GM21447 (cell line): ENCODE results near the gene HLA-DPA1.

Source experiments
- ATAC-seq: cut with Tn5 transposase; IDR thresholded peaks from one replicate; pipeline ENCODE4 v1.9.1; 2021; ENCODE audit not compliant: unreplicated experiment

The HLA-DPA1 gene

DNA sequence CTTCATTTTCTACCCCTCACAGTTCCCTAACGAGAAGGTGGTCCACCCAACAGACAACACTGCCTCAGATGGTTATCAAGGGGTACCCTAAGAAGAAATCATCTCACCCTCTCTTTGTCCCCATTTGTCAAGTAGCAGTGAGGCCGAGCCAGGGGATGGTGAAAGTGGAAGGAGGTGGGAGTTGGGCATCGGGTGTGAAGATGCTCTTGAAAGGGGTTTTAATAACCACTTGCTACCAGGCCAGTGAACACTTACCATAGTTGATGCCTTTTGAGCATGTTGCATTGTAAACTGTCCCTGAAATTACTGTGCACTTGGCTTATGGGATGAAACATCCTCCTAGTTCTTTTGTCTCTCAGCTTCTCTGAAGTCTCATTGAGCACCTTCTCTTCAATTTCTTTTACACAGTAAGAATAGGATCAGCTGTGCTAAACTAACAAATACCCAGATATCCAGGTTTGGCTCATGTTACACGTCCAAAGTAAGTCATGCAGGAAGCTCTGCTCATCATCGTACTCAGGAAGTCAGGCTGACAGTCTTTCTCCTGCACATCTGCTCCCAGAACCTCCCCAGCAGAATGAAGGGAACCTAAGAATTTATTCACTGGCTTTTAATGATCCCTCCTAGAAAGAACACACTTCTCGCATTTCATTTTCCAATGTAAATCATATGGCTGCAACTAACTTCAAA, 15.6 kb upstream of the HLA-DPA1 start:
- no peak for ATAC-seq

DNA sequence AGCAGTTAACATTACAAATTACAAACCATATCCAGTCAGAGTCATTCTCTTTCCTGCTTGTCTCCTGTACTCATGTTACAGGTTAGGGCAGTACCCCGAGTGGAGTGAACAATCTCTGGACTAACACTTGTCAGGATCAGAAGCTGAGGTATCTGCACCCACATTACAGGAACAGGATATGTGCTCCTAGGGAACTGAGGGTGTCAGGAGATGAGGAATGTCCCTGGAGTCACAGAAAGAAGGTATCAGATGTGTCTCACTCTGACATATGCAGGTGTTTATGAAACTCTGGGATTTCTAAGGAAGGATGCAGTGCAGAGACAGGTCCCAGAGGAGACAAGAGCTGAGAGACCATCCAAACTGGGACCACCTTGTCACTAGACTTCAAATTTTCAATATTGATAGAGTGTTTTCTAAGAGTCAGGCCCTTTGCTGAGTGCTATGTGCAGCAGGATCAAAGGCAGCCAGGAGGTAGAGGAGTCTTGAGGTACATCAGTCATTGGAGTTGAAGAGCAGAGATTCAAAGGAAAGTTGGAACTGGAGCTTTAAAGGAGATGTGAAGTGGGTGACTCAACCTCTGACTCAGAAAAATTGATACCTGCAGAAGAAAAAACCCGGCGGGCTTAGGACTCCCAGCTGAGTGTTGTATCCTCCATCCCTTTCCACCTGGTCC, 14.9 kb upstream of the HLA-DPA1 start:
- ATAC-seq = no peak

DNA sequence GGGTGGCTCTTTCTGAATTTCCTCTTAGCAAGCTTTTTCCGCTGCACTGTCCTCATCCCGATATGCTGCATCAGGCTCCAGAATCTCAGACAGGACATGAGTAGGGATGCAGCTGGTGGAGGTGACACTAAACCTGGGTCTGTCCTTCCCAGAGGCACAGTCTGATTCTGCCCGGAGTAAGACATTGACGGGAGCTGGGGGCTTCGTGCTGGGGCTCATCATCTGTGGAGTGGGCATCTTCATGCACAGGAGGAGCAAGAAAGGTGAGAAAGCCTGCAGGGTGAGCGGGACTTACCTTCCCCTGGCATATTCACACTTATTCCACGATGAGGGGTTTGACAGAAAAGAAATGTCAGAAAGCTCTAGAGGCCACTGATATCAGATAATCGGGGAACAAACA, 12.2 kb upstream of the HLA-DPA1 start:
- ATAC-seq = no peak

DNA sequence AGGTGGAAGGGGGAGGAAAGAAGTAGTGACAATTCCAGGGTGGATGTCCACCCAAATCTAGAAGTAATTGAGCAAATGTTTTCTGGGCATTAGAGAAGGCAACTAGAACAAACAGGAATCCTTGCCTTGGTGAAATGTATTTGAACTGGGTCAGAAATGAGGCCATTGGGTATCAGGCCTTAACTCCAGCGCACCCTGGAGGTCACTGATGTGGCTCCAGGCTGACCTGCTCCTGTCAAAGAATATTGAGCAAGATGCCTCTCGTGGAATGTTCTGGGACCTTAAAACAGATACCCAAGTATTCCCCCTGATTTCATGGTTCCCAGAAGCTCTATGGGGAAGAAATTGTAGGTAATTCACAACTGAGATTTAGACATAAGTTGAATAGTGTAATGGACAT, 9.3 kb upstream of the HLA-DPA1 start:
- ATAC-seq = no peak

DNA sequence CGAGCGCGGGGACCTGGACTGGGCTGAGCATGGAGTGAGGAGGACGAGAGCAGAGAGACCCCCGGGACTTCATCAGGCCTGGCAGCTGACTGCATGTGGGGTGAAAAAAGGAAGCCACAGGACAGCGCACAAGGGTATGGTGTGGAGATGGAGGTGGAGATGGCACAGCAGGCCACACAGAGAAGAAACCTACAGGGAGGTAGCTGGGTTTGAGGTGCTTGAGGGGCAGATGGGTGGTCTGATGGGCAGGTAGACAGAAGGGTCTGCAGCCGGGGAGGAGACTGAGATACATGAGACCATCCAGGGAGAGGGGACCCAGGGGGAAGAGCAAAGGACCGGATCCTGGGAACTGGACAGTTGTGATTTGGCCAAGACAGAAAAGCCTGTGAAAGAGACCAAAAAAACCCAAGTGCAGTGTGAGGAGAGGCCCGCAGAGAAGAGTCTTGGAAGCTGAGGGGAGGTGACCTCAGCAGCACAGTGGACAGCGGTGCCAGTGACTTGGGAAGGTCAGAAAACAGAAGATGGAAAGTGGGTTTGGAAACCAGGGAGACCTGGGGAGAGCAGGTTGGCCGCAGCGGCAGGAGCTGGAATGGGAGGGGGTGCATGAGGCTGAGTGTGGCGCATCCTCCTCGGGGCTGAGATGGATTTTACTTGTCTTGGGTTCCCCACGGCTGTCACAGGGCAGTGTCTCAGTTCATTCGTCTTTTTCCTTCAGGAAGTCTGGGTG, 7.8 kb upstream of the HLA-DPA1 start:
- ATAC-seq = no peak

DNA sequence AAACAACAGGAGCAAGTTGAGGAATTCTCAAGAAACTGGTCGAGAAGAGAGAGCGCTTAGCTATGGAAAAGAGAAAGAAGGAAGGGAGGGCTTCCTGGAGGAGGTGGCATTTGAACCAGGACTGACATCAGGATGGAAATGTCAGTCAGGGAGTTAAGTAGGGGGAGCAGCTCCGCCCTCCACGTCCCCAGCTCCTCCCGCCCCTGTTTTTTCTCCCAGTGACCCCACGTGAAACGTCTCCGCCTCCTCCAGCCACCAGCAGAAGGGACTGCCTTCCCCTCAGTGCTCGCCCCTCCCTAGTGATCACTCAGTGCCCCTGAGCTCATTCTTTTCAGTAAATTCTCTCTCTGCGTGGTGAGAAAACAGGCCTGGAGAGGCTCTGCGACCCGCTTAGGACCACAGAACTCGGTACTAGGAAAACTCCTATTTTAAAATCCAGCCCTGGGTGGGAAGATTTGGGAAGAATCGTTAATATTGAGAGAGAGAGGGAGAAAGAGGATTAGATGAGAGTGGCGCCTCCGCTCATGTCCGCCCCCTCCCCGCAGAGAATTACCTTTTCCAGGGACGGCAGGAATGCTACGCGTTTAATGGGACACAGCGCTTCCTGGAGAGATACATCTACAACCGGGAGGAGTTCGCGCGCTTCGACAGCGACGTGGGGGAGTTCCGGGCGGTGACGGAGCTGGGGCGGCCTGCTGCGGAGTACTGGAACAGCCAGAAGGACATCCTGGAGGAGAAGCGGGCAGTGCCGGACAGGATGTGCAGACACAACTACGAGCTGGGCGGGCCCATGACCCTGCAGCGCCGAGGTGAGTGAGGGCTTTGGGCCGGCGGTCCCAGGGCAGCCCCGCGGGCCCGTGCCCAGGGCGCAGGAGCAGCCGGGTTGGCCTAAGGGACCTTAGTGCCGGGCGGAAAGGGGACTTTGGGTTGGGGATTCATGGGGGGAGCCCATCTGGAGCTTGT, 7.0 kb upstream of the HLA-DPA1 start:
- ATAC-seq = no peak

DNA sequence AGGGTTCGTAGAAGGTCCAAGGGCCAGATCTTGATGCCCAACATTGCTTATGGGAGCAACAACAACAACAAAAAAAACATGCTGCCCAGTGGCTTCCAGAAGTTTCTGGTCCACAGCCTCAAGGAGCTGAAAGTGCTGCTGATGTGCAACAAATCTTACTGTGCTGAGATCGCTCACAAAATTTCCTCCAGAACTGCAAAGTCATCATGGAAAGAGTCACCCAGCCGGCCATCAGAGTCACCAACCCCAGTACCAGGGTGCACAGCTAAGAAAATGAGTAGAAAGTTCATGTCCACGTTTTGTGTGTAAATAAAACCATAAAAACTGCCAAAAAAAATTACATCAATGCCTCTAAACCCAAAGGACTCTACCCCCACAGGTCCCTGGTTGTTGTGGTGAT, 6.1 kb upstream of the HLA-DPA1 start:
- no peak for ATAC-seq

DNA sequence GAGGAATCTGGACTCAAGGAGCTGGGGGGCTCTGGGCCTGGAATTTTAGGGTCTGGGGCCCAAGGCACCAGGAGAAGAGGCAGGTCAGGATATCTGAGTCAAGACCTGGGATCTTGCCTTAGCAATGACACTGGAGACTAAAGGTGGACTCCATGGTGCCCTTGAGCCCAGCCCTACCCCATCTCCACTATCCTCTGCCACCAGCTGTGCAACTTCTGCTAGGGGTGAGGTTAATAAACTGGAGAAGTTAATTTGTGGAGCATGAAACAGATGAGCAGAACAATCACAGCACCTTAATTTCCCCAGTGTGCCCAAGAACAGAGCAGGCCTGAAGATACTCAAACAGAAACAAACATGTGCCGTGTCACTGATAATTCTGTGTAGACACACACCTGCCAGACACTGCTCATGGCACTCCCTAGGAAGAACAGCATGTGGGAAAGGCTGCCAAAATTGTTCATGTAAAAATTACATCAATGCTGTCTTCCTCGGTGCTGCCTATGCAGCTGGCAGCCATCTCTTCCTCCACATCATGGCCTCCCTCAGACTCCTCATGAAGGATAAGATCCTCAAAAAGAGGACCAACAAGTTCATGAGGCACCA, 5.6 kb upstream of the HLA-DPA1 start:
- ATAC-seq = no peak

DNA sequence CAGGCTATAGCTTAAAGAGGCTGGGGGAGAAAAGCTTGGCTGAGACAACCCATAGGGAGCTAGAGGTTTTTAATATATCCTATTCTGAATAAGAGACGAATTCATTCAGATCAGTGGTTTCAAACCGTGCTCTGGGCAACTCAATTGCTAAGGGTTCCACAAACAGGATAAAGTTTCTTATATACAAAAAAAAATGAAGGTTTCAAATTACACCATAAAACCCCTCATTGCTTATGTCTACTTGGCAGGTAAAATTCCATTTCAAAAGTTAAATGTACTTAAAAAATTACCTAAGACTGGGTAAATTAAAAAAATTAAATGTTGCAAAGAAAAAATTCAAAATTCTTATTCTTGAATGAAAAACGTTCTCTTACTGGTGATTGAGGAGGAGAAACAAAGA, 5.0 kb upstream of the HLA-DPA1 start:
- no peak for ATAC-seq

DNA sequence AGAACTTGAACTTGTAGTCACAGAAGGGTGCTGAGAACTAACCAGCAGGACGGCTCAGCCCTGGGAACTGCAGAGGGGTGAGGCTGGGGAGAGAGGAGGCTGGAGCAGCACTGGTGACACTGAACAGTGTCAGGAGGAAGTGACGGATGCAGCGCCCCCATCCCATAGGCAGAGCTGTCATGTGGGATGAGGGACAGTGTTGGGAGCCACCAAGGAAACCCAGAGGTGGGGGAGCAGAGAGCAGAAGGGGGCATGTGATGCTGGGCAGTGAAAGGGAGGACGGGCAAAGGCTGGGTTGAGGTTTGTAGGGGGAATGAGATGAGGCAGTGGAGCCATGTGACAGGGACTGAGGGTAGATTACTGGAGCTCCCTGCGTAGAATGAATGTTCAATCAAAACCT, 4.5 kb upstream of the HLA-DPA1 start:
- ATAC-seq = no peak

DNA sequence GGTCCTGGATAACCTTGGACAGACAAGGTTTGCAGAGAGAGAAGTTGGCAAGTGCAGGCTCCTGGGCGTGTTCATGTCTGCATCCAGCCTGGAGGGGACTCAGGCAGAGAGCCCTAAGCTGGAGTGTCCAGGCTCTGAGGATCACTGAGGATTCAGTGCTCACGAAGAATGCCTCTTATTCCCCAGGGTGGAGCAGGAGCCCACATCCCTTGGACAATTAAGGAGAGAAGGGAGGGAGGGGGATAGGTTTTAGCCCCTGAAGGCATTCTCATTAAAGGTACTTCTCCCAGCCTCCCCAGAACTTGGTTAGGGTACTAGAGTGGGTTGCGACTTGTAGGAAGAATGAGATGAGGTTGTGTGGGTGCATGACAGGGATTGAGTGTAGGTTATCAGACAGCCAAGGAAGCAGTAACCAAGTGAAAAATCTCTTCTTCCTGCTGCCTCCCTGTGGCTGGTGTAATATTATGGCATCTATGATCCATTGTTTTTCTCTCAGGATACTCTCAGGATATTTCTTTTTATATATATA, 3.0 kb upstream of the HLA-DPA1 start:
- ATAC-seq = no peak

DNA sequence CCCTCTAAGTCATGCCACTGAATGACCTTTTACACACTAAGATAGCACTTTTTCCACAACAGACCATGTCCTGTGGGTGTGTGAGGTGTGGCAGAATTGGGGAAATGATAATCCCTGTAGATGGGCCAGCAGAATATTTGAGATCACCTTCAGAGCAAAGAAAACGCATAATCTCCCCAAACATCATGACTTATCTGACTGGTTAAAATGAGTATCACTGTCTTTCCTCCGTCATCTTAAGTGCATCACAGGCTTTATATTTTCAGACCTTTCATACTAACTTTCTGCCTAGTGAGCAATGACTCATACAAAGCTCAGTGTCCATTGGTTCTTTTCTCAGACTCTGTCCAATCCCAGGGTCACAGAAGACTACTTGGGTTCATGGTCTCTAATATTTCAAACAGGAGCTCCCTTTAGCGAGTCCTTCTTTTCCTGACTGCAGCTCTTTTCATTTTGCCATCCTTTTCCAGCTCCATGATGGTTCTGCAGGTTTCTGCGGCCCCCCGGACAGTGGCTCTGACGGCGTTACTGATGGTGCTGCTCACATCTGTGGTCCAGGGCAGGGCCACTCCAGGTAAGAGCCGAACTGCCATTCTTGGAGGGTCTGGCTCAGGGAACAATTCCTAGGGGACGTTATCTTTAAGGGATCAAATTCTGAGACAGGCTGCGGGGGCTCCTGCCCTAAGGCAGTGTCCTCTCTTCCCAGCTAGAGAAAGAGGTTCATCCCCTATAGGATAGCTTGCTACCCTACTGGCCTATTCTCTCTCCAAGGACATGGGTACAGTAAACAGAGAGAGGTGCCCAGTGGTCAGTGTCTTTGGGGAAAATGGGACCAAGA, 2.3 kb upstream of the HLA-DPA1 start, which contains the start of gene HLA-DPB1:
Gene HLA-DPB1 (plus strand): TSS at position 423 of the 838 bp plus-strand sequence. CDS start 52 bp downstream, at position 475.
- ATAC-seq = peak; percentile 70

DNA sequence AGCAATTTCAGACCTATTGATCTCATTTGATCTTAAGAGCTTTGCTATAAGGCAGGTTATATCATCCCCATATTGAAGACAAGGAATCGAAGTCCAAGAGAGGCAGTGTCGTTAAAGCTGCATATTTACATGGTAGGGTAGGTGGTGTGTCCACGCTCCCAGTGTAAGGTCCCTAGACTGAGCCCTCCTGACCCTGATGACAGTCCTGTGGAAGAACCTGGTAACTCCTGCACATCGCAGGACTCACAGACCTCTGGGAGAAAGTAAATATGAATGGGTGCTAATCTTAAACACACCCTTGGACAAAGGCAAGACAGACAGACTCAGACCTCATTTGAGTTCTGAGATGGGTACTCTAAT, 1.7 kb upstream of the HLA-DPA1 start:
- peak; percentile 8 for ATAC-seq

DNA sequence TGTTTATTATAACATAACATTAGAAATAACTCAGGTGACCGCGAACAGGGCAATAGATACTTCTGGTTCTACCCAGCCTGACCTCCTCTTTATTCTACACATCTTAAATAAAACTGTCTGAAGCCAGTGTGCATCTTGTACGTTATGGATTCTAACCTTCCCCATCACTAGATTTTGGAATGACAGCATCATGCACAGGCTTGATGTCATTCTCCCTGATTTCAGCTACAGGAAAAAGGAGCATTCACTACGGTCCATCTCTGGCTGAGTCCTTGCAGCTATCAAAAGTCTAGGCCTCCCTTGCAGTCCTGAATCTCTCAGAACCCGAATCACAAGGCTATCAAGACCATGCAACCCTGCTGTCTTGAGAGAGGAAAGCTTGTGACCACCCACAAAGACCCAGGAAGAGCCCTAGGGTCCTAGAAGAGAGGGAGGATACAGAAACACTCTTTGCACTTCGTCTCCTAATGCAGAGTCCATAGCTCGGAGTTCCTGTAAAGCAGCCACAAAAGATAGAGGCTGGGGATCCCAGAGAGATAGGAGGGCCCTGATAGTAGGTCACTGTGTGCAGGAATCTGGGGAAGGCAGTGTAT, 845 bp downstream of the HLA-DPA1 start:
- ATAC-seq = no peak

DNA sequence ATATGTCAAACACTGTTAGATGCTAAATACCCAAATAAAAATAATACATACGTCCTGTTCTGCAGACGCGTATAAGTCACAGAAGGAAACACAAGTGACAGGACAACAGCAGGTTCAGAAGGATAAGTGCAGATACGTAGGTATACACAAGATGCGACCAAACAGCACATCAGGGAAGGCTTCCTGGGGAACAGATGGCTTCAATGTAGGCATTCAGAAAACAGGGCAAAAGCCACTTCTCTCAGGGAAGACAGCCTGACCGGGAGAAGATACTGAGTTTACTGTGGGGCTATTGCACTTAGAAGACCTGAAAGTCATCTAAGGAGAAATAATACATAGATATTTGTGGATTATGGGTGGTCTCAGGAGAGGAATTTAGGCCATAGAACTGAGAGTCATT, 1.9 kb downstream of the HLA-DPA1 start:
- ATAC-seq = no peak

DNA sequence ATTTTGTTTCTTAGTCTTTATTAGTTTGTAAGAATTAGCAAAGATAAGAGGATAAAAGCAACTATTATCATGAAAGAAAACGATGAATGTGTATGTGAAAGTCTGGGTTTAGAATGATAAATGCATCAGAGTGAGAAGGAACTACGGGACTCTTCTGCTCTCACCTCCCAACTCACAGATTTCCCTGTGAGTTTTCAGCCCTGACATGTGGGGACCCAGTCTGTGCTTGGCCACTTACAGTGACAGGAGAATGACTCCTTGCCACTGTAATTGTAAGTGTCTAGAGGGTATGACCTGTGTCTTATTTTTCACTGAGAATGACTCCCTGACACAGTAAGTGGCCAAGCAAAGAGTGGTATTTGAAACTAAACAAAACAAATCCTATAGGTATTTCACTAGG, 2.5 kb downstream of the HLA-DPA1 start:
- ATAC-seq = no peak

DNA sequence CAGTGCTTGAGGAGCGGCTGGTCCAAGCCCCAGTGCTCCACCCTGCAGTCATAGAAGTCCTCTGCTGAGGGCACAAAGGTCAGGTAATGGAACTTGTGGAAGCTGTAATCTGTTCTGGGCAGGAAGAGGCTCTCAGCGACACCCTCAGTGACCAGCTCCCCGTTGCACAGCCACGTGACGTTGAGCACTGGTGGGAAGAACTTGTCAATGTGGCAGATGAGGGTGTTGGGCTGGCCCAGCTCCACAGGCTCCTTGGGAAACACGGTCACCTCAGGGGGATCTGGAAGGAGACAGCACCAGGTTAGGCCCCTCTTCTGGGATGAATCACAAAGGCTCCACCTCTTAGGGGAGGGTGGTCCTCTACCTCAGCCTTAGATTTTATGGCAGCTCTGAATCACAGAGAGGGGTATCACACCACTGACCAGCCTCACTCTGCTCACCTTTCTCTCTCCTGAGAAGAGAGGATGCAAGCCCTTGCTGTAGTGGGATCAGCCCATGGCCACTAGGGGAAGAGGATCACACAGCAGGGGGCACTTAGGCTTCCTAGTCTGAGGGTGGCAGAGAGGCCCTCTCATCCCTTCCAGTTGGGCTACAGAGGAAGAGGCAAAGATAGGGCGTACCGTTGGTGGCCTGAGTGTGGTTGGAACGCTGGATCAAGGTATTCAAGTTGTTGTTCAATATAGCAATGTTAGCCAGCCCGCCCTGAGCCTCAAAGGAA, 4.3 kb downstream of the HLA-DPA1 start:
- ATAC-seq = no peak

DNA sequence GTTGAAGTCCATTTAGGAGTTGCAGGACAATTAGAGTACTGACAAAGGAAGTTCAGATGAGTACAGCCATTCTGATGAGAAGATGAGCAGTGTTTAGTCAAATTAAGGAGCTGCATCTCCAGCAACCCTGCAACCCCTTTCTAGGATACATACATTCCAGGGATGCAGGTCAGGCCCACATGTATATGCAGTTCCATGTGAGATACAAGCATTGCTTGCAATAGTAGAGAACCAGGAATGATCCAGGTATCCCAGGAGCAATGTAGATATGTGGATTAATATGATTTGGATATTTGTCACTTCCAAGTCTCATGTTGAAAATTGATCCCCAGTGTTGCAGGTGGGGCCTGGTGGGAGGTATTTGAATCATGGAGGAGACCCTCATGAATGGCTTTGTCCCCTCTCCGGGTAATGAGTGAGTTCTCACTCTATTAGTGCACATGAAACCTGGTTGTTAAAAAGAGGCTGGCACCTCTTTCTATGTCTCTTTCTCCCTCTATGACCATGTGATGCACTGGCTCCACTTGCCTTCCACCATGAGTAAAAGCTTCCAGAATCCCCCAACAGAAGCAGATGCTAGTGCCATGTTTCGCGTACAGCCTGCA, 6.4 kb downstream of the HLA-DPA1 start:
- no peak for ATAC-seq
